HG02884 (cell line): ENCODE results near the gene ZNF35.
"Not testable (repeated sequence)": the region's sequence is repeated elsewhere in the genome, so short reads cannot be mapped to it uniquely, and the experiment has no call there.

Experiments used
- ATAC-seq: cut with Tn5 transposase; IDR thresholded peaks from one replicate; pipeline ENCODE4 v1.9.1; 2021; ENCODE audit warnings: mild to moderate bottlenecking, moderate library complexity; ENCODE audit not compliant: unreplicated experiment

The ZNF35 gene

DNA sequence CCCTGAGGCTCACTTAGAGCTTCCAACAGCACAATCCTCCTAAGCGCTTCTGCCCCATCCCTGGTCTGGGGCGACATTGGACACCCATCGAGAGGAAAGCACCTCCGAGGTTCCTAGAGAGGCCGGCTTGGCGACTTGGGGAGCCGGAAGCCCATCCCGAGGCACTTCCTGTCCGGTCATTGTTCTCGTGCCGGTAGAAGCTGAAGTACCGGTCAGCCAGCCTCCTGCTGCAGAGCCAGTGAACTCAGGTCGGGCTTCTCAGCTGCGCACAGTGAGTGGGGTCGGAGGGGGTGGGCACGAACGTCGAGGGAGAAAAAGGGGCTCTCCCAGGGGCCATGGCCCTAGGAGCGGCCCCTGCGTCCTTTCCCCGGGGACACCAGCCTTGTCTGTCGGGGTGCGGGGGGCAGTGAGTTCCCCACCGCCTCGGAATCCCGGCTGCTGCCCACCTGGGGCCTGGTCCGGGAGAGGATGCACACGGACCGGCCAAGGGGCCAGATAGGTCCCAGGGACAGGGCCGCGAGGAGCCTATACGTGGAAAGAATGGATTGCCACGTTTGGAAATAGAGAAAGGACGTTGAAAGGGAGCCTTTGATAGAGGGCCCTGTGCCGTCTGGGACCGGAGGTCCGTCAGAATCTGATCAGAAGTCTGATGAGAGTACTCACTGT is at the start of gene ZNF35:
Gene ZNF35 (plus strand): TSS at position 169 of the 666 bp plus-strand sequence. CDS start 2,336 bp downstream, outside the sequence.
- ATAC-seq, result peak; percentile 98

DNA sequence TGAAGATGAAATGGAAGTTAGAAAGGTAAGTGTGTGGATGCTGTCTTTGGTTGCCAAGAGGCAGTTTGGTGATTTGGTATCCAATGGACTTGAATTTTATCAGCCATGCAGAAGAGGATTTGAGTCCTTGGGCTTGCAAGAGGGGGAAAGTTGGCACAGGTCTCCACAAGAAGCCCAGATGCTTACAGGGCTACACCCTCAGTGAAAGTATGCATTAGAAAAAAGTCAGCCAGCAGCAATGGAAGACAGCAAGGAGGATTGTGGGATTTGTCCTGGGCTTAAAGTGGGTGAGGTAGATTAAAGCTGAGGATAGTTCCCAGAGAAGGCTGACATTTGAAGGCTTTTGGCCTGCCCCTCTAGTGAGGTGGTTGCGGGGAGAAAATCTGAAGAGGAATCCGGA is 46.8 kb upstream of the ZNF35 start:
- no peak for ATAC-seq

DNA sequence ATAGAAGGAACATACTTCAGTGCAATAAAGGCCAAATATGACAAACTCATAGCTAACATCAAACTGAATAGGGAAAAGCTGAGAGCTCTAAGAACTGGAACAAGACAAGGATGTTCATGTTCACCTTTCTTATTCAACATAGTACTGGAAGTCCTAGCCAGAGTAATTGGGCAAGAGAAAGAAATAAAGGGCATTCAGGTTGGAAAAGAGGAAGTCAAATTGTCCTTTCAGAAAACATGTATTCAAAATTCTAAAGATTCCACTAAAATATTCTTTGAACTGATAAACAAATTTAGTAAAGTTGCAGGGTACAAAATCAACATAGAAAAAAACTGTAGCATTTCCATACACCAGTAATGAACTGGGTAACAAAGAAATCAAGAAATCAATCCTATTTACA is 35.9 kb upstream of the ZNF35 start:
- ATAC-seq, result no peak

DNA sequence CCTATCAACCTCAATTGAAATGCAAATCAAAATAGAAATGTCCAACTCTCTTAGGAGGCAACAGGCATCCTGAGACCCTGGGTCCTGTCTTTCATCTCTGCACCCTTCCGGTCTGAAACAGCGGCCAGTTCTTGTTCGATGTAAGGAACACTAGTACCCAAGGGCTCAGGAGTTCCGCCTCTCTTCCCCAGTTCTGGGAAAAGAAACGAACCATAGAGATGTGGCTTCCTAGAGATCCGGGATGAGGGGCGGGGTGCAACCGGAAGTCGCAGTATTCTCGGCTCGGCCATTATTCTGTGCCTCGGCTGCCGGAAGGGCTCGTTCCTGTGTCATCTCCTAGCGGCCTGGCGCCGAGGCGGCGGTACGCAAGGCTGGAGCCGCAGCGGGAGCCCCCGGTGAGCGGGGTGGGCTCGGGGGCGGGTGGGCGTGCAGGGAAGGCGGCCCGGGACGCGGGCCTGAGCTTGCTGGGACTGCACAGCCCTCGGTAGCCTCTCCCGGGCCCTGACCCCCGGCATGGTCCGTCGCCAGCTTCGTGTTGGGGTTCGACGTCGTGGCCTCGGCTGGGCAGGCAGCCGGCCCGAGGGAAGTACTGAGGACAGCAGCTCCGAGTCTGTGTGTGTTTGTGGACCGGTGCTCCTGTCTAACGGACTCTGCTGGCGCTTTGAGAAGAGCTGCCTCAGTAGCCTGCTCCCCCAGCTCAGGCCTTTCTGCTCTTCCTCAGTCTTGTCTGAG is 23.6 kb upstream of the ZNF35 start, which contains the start of gene ZNF197:
Gene ZNF197 (plus strand): TSS at position 288 of the 732 bp plus-strand sequence. CDS start 4,119 bp downstream, outside the sequence.
- peak; percentile 93 for ATAC-seq

- ATAC-seq, result no peak
These were observed 19.8 kb upstream of the ZNF35 start for GRCh38 chr3:44628716-44629115.

DNA sequence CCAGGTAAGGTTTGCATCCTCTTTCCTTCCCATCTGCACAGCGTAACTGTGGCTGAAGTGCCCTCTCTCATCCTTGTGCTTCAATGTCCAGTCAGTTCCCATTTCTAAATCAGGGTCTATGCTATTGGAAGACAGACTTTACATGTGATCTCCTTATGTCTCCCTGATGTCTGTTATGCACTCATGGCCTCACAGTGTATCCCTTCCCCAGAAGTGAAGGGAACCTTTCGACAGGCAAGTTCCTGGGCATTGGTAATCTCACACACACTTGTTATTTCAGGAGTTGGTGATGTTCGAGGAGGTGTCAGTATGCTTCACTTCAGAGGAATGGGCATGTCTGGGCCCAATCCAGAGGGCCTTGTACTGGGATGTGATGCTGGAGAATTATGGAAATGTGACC is 16.3 kb upstream of the ZNF35 start:
- ATAC-seq, result no peak

GRCh38 chr3:44642337-44642736 is 6.2 kb upstream of the ZNF35 start:
- ATAC-seq, result no peak

DNA sequence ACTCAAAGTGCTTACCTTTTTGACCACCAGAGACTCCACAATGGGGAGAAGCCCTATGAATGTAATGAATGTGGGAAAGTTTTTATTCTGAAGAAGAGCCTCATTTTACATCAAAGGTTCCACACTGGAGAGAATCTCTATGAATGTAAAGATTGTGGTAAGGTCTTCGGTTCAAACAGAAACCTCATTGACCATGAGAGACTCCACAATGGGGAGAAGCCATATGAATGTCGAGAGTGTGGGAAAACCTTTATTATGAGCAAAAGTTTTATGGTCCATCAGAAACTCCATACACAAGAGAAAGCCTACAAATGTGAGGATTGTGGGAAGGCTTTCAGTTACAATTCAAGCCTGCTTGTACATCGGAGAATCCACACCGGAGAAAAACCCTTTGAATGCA is 5.5 kb upstream of the ZNF35 start:
- ATAC-seq, result no peak

- no peak for ATAC-seq
These were observed 761 bp upstream of the ZNF35 start for GRCh38 chr3:44647771-44648170.

DNA sequence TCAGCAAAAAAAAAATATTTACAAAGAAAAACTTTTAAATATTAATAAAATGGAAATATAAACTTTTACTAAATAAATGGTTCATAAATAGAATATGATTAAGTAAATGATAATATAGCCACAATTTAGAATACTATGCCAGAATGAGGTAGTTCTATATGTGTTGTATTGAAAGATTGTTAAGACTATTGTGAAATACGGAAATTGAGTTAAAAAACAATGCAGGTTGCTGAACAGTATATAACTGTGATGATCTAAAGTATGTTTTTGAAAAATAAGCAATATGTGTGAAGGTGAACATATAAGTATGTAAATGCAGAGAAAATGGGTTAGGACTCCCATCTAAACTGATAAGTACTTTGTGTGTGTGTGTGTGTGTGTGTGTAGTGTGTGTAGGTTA is 1.2 kb downstream of the ZNF35 start:
- no peak for ATAC-seq

- no peak for ATAC-seq
These were observed 5.5 kb downstream of the ZNF35 start for GRCh38 chr3:44654039-44654438.

- ATAC-seq, result no peak
These were observed 10.5 kb downstream of the ZNF35 start for GRCh38 chr3:44659015-44659414.

DNA sequence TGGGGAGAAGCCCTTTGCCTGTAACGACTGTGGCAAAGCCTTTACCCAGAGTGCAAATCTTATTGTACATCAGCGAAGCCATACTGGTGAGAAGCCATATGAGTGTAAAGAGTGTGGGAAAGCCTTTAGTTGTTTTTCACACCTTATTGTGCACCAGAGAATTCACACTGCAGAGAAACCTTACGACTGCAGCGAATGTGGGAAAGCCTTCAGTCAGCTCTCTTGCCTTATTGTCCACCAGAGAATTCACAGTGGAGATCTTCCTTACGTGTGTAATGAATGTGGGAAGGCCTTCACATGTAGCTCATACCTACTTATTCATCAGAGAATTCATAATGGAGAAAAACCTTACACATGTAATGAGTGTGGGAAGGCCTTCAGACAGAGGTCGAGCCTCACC is 10.9 kb downstream of the ZNF35 start:
- ATAC-seq, result no peak

DNA sequence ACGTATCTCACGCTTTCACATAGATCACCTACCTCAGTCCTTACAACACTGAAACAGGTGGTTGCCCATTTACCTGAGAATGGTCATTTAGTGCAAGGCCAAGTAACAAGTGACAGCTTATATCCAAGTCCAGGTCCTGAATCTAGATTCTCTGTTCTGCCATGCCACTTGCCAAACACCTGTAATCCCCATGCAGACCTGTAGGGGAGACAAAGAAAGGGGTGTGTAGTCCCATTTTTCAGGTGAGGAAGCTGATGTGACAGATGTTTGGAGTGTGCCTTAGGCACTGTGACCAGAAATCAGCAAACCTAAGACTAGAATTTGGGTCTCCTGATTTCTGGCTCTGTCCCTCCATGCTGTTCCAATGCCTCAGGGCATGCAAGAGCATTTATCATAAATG is 12.7 kb downstream of the ZNF35 start:
- ATAC-seq, result no peak

DNA sequence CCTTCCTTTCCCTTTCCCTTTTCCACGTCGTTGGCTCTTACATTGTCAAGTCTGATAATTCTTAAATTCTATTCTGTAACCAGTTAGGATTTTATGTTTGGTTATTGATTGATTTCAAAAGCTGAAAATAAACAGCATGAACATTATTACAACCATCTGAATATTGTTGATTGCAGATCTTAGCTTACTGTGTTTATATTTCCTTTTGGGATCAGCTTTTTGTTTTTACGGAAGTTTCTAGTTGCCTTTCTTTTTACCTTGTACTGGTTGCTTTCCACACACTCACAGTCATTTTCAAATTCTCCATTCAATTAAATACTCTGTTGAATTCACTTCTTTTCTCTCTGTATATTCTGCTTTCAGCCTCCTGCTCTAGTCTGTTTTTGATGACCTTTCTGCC is 16.6 kb downstream of the ZNF35 start:
- ATAC-seq, result no peak

- ATAC-seq, result no peak
These were observed 17.8 kb downstream of the ZNF35 start for GRCh38 chr3:44666346-44666745.

GRCh38 chr3:44669760-44670159 is 21.2 kb downstream of the ZNF35 start:
- no peak for ATAC-seq

- ATAC-seq, result not testable (repeated sequence)
These were observed 24.9 kb downstream of the ZNF35 start for GRCh38 chr3:44673466-44673865.

GRCh38 chr3:44674211-44674610 is 25.7 kb downstream of the ZNF35 start:
- ATAC-seq, result no peak

DNA sequence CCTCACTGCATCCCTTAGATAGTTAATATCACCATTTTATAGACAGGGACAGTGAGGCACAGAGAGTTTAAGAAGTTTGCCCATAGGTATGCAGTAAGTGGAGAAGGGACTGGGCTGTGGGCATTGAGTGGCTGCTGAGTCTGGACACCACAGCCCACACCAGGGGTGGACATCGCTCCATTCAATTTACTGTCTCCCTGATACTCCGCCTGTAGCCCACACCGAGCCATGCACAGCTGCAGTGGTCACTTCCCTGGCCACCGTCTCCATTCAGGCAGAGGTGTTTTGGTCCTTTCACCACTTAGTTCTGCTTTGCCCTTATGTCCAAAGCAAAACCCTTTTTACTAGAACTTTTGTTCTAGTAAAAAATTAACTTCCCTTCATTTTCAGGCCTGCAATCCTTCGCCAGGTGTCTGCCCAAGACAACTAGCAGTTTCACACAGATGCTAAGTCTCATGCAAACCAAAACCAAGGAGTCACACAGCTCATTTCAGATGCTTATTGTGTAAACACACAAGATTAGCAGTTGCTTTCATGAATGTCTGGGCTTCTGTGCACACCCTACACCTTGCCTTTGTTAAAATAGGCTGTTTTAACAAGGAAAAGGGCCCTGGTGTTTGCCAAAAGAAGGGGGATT is 30.1 kb downstream of the ZNF35 start:
- ATAC-seq, result no peak

DNA sequence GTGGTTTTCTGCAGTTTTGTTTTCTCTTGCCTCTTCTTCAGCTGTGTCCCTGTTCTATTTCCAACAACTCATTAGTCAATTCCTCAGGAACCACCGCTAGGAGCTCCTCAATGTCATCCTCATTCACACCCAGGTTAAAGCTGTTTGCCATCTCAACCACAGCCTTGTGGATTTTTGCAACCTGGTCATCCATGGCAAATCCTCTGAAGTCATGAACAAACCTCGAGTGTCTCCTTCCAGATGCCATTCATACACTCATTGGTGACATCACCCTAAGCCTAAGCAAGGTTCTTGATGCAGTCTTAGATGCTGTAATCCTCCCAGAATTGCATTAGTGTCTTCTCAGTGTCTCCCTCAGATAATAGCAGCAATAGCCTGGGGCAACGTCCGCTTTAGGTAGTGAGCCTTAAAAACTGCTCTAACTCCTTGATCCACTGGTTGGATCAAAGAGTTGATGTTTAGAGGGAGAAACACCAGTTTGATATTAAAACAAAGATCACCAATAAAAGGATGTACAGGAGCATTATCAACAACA is 32.5 kb downstream of the ZNF35 start:
- ATAC-seq, result no peak
